ENCODE measurements around the gene OR51I2. TPM values are rescaled to one million over a fixed set of nuclear protein-coding genes. Genes with fewer than 3 reads are reported as not detected.

The OR51I2 gene
- total and polyA plus RNA-seq, 9 of the 15 experiments (the other 6 are each of a cell fraction or from before 2014, with no cell fraction given): 0.06 to 0.61 (median 0.07) TPM; not detected in 6

GRCh38 chr11:5505363-5506048, 56.4 kb downstream of the OR51I2 start (continued):
- no peak for TF ChIP-seq ZBTB1 (CRISPR knock-in tag; IDR thresholded peaks at IDR 0.05; ENCODE audit: borderline replicate concordance, low read depth)
- no peak for TF ChIP-seq U2AF2 (optimal IDR thresholded peaks at IDR 0.05; ENCODE audit: low read depth, low read length)
- TF ChIP-seq ZNF324 (CRISPR knock-in tag; IDR thresholded peaks at IDR 0.05): no peak
- no peak for TF ChIP-seq E4F1 (CRISPR knock-in tag; IDR thresholded peaks at IDR 0.05; ENCODE audit: borderline replicate concordance)
- peak; percentile 68; the same call in 1 of the 2 replicates for TF ChIP-seq NFRKB (IDR thresholded peaks at IDR 0.05; ENCODE audit: low read depth)
- TF ChIP-seq ZBTB7A (IDR thresholded peaks at IDR 0.05; ENCODE audit: borderline replicate concordance, control insufficient read depth, low read depth, low read length): no peak
- no peak for TF ChIP-seq NFE2L1 (tag; IDR thresholded peaks at IDR 0.05; ENCODE audit: borderline replicate concordance, low read depth)
- no peak for TF ChIP-seq U2AF1 (optimal IDR thresholded peaks at IDR 0.05; ENCODE audit: low read depth, low read length)
- TF ChIP-seq ZNF76 (CRISPR knock-in tag; IDR thresholded peaks at IDR 0.05; ENCODE audit: borderline replicate concordance): no peak
- no peak for TF ChIP-seq HMG20B (CRISPR knock-in tag; IDR thresholded peaks at IDR 0.05)
- no peak for TF ChIP-seq ZNF282 (CRISPR knock-in tag; IDR thresholded peaks at IDR 0.05)
- no peak for TF ChIP-seq CBFB (CRISPR knock-in tag; IDR thresholded peaks at IDR 0.05)
- TF ChIP-seq ARNT (IDR thresholded peaks at IDR 0.05): no peak
- TF ChIP-seq SUPT5H (IDR thresholded peaks at IDR 0.05): peak; percentile 99
- TF ChIP-seq MYBL2 (IDR thresholded peaks at IDR 0.05; ENCODE audit: low read depth): no peak
- TF ChIP-seq MYBL2 (CRISPR knock-in tag; IDR thresholded peaks at IDR 0.05; ENCODE audit: borderline replicate concordance): no peak
- no peak for TF ChIP-seq CGGBP1 (CRISPR knock-in tag; IDR thresholded peaks at IDR 0.05)
- TF ChIP-seq CBX8 (IDR thresholded peaks at IDR 0.05; ENCODE audit: borderline replicate concordance, extremely low read depth, low read depth, low read length, poor library complexity, severe bottlenecking): no peak
- TF ChIP-seq JUND (IDR thresholded peaks at IDR 0.05; ENCODE audit: borderline replicate concordance, low read depth, low read length): no peak
- TF ChIP-seq JUND (tag; IDR thresholded peaks at IDR 0.05; ENCODE audit: borderline replicate concordance, low read depth, low read length): peak; percentile 26; the same call in 1 of the 3 replicates
- no peak for TF ChIP-seq WHSC1 (IDR thresholded peaks at IDR 0.05; ENCODE audit: low read length)
- TF ChIP-seq ZHX1 (conservative IDR thresholded peaks at IDR 0.05; ENCODE audit: low read length): peak; percentile 90
- TF ChIP-seq XRCC3 (IDR thresholded peaks at IDR 0.05): no peak
